NCI-H1105 treated with DMSO at 0.1 percent for 48 hours (cell line): ENCODE results near the gene ZNF618.

Experiments used
- DNase-seq: peaks from one replicate; lab custom pipeline; 2025; lab: John Stamatoyannopoulos, UW

Gene ZNF618, protein sequence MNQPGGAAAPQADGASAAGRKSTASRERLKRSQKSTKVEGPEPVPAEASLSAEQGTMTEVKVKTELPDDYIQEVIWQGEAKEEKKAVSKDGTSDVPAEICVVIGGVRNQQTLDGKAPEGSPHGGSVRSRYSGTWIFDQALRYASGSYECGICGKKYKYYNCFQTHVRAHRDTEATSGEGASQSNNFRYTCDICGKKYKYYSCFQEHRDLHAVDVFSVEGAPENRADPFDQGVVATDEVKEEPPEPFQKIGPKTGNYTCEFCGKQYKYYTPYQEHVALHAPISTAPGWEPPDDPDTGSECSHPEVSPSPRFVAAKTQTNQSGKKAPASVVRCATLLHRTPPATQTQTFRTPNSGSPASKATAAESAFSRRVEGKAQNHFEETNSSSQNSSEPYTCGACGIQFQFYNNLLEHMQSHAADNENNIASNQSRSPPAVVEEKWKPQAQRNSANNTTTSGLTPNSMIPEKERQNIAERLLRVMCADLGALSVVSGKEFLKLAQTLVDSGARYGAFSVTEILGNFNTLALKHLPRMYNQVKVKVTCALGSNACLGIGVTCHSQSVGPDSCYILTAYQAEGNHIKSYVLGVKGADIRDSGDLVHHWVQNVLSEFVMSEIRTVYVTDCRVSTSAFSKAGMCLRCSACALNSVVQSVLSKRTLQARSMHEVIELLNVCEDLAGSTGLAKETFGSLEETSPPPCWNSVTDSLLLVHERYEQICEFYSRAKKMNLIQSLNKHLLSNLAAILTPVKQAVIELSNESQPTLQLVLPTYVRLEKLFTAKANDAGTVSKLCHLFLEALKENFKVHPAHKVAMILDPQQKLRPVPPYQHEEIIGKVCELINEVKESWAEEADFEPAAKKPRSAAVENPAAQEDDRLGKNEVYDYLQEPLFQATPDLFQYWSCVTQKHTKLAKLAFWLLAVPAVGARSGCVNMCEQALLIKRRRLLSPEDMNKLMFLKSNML

DNA sequence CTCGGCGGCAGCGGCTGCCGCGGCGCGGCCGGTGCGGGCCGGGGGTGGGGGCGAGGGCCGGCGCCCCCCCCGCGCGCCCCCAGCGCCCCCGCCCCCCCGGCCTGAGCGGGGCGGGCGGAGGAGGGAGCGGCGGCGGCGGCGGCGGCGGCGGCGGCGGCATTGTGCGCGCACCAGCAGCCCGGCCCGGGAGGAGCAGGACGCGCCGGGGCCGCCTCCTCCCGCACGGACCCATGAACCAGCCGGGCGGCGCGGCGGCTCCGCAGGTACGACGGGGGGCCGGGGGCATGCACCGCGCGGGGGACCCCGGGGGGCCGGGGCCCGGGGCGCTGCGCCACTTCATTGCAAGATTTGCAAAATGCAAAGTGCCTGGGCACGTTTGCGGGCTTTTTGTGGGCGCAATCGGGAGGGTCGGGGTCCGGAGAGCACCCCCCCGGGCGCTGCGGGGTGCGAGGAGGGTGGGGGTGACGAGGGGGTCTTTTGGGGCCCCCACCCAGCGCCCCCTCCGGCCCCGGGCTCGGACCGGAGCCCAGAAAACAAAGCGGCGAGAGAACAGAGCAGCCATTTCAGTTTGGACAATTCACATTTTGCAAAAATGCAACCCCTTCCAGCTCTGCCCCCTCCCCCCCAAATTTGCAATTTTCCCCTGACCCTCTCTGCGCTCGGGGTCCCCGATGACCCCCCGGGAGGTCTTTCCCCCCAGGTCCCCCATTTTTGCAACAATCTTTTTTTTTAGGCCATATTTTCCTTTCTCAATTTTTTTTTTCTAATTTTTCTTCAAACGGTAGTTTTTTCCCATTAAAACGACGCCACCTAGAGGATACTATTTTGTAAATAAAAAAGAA, at the start of gene ZNF618:
ZNF618 (plus strand) TSS at position 159 of the 842 bp plus-strand sequence; CDS start at position 231, 72 bp downstream.
- DNase-seq, result peak; percentile 50

DNA sequence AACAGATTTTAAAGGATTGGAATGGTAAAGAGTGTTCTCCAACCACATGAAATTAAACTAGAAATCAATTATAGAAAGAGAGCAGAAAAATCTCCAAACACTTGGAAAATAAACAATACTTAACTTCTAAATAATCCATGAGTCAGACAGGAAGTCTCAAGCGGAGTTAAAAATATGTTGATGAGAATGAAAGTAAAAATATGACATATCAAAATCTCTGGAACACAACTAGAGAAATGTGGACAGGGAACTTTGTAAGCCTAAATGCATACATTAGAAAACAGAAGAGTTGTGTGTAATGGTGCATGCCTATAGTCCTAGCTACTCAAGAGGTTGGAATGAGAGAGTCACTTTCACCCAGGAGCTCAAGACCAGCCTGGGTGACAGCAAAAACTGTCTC, 47.9 kb upstream of the ZNF618 start:
- DNase-seq, result no peak

- DNase-seq, result no peak
These were observed 38.8 kb upstream of the ZNF618 start for GRCh38 chr9:113837334-113837733.

- no peak for DNase-seq
These were observed 34.0 kb upstream of the ZNF618 start for GRCh38 chr9:113842086-113842485.

DNA sequence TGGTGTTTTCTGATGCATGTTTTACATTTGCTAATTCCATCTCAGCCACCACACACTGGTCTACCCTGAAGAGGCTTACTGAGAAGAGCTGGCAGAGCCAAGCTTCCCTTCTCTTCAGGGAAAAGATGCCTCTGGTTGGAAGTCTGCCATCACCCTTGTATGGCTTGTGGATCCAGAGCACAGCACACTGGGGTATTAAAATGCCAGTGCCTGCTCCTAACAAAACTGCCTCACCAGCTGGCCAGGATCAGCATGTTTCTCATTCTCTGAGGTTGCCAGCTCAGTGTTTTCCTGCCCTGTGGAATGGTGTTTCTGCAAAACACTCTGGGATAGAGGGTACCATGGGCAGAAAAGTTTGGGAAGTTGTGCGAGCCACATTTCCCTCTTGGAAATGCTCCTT, 31.6 kb upstream of the ZNF618 start:
- no peak for DNase-seq

DNA sequence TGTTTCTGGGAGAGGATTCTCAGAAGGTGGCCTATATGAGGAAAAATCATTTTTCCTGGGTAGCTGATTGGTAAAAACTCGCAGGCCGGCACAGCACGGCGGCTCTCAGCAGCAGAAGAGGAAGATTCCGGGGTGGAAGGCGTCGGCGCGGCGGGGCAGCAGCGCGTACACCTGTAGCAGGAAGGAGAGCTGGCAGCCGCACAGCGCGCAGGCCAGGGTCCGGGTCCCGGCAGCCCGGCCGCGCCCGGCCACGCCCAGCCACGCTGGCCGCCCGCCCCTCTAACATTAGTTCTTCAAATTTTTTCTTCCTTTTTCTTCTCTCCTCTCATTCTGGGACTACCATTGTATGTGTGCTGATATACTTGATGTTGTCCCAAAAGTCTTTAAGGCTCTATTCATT, 24.8 kb upstream of the ZNF618 start:
- no peak for DNase-seq

- no peak for DNase-seq
These were observed 24.2 kb upstream of the ZNF618 start for GRCh38 chr9:113851873-113852272.

DNA sequence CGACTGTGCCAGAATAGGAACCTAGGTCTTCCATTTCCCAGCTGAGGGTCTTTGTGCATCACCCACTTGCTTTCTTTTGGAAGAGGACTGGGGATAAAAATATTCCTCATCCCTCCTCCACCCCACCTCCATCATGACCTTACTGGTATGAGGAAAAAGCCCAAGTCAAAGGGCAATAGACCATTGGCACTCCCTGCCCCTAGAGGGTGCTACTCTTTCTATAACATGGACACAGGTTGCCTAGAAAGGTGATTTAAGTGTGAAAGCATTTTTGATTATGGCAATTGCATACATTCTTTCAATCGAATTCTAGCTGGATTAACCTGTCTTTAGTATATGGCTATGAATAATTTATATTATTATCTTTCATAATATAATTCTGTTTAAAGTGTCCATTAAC, 22.8 kb upstream of the ZNF618 start:
- no peak for DNase-seq

DNA sequence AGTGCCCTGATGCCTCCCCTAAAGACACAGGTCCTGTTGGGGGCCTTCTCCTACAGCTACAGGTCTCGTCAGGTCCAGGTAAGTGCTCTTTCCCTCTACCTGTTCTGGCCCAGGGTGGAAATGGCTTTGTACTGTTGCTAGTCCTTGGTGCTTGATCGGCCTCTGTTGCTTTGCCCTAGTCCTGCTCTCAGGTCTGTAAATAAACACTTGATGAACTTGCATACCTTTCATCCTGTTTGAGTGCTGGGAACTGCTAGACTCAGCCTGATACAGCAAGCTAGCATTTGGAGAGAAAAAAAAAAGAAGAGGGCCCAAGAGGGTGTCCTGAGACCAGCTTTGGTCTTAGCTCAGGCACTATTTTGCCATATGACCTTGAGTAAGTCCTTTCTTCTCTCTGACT, 21.8 kb upstream of the ZNF618 start:
- no peak for DNase-seq

GRCh38 chr9:113857875-113858274, 18.2 kb upstream of the ZNF618 start:
- DNase-seq, result no peak

- no peak for DNase-seq
These were observed 17.8 kb upstream of the ZNF618 start for GRCh38 chr9:113858282-113858681.

- no peak for DNase-seq
These were observed 12.8 kb upstream of the ZNF618 start for GRCh38 chr9:113863345-113863744.

DNA sequence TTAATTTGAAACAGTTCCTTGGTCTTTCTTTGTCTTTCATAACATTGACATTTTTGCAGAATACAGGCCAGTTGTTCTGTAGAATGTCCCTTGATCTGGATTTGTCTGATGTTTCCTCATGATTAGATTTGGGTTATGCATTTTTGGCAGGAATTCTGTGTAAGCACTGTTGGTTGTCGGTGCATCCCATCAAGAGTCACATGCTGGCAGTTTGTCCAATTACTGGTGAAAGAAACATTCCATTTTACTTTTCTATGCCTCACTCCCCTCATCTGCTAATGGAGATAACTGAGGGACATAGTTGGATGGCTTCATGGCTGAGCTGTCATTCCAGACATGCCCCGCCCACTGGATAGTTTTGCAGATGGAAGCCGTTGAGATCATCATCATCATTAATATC, 7.6 kb upstream of the ZNF618 start:
- DNase-seq, result no peak

- no peak for DNase-seq
These were observed 3.5 kb upstream of the ZNF618 start for GRCh38 chr9:113872485-113873143.

DNA sequence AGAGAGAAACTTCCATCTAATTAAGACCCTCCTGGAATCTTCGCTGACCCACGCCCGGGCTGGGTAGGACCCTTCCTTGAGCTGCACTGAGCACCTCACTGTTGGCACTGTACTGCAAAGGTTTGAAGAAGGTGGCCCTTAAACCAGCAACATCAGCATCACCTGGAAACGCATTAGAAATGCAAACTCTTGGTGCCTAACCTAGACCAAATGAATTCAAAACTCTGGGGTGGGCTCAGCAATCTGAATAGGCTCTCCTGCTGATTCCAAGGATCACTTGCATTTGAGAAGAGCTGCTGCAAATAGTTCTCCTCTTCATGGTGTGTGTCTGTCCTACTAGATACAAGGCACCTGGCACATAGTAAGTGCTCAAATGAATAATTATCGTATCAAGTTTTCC, 2.7 kb upstream of the ZNF618 start:
- no peak for DNase-seq

DNA sequence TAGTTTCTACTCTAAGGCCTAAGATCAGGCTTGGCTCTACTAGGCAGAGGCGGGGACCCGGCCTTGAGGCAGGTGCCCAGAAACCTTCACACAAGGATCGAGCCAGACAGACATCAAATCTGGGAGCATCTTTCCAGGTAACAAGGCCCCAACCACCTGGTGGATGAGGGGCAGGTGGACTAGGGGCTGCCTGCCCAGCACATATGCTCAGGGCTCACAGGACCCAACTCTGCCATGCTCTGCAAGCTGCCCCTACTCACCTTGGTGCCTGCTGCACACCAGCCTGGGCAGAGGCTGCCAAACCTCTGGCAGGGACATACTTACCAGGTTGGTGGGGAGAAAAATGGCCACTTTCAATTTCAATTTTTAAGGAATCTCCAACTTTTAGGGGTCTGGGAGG, 2.2 kb upstream of the ZNF618 start:
- no peak for DNase-seq

- DNase-seq, result no peak
These were observed 504 bp upstream of the ZNF618 start for GRCh38 chr9:113875459-113876150.

GRCh38 chr9:113876993-113877368, 872 bp downstream of the ZNF618 start:
- peak; percentile 50 for DNase-seq

DNA sequence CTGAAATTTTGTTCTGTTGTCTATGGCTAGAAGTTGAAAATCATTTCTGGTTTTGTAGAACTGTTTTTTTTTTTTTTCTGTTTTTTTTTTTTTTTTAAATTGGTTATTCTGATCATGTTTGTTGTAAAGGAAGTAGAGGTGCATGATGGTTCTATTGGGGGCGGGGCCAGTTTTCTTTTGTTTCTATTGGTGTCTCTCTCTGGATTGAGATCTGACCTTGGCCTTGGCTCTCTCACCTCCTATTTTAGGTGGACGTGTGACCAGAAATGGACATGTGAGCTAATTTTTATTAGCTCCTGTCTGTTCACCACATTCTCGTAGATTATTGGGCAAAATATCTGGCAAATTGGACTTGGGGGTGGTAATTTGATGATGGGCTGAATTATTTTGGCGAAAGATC, 3.2 kb downstream of the ZNF618 start:
- no peak for DNase-seq

GRCh38 chr9:113879911-113880310, 3.8 kb downstream of the ZNF618 start:
- DNase-seq, result no peak

DNA sequence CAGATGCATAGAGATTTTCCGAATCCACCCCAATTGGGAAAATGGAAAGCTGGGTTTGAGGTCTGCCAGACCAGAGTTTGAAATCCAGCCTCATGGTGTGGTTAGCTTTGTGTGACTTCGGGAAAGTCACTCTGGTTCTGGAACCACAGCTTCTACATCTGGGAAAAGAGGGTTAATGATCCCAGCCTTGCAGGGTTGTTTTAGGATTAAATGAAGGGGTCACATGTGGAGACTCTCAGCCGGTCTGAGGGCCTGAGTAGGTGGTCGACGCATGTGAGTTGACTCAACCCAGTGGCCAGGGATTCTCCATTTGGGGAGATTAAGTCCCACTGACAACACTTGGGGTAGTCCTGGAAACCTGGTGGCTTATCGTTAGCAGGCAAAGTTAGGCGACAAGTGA, 6.1 kb downstream of the ZNF618 start:
- no peak for DNase-seq
